GM21526 (cell line): ENCODE measurements around the gene VSTM4.

ENCODE experiments used
- ATAC-seq: cut with Tn5 transposase; IDR thresholded peaks from one replicate; pipeline ENCODE4 v1.9.1; 2021; ENCODE audit warnings: moderate library complexity; ENCODE audit not compliant: unreplicated experiment, low FRiP score

VSTM4 gene

DNA sequence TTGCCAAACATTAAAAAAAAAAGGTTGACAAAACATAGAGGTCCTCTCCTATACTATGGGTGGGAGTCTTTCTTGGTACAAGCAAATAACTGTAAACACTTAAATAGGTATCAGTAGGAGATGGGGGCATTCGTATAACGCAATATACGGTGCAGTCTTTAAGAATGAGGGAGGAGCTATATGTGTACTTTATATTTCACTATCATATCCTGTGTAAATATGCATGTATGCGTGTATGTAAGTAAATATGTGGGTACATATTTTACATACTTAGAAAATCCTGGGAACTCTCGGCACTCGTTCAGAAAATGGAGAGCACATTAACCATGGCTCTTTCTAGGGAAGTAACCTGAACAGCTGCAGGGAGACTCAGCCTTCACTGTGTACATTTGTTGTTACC lies 93.6 kb downstream of the VSTM4 start:
- no peak for ATAC-seq

DNA sequence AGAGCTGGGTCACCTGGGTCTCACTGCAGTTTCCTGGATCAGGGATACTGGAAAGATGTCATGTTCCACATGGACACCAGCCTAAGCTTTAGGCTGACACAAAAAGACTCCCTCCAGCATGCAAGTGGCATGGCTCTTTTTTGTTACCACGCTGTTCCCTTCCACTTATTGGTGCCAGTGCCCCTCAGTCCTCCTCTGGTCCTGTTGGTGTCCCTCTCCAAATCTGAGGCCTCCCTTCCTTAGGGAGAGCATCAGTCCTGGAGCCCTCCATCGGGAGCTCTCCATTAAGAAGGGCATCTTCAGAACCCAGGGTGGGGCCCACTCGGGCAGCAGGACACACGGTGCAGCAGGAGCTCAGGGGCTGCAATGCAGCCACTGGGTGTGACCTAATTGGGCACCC lies 99.6 kb downstream of the VSTM4 start:
- no peak for ATAC-seq

DNA sequence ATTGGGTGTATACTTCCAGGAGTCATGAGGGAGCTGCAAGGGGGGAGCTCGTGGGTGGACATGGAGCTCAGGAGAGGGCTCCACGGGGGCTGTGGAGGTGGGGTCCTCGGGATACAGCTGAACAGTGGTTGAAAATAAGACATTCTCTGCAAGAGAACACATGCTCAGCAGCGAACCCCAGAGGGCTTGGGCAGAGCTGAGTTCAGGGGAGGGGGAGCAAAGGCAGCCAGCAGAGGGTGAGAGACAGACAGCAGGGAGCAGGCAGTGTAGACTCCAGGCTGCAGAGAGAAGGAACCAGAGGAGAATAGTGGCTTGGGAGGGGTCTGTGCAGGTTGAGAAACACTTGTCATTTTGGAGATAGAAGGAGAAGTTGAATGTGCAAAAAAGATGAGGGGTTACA lies 102.7 kb downstream of the VSTM4 start:
- no peak for ATAC-seq

DNA sequence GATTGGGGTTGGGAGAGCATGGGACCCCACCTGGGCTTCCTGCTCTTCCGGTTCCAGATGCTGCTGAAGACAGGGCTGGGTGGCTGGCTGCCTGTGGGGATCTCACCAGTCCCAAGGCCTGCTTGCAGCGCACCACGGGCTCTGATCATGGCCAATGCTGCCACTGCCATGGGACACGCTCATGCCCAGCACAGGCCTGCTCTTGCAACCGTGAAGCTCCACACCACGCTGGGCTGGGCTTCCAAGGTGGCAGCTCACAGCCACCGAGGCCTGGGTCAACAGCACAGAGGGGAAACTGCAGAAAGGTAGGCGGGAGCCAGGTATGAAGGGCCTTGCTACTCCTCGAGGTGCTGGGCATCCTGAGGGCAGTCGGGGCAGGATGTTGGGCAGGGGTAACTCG lies 103.6 kb downstream of the VSTM4 start:
- no peak for ATAC-seq

DNA sequence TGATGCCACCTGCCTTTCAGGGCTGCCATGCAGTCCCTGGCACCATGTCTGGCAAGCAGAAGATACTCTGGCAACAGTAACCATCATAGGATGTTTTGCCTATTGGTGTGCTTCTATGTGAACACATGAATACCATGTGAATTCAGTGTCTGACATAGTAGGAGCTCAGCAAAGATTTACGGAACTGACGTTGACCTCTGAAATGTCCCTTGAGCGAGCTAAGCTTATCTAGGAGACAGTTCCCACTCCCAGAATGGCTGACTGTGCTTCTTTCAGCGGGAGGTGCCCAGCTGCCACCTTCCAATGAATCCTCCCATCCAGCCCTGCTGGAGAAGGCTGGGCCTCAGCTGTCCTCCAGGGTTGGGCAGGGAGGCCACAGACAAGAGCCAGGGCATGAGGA lies 104.5 kb downstream of the VSTM4 start:
- no peak for ATAC-seq

DNA sequence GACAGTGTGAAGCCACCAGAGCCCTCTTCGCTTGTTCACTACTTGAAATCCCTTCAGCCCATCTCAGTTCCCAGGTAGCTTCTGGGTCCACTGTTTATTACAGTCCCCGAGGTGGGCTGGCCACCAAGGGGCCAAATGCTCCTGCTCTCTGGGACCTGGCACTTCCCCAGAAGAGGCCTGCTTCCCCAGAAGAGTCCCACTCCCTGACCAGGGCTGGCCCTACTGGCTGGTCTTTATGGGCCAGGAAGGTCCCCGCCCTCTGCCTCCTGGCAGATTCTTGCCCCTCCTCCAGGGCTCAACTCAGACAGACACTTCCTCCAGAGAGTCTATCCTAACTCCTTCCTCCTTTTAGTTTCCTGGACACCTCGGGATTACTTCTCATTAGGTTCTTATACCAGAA lies 105.0 kb downstream of the VSTM4 start:
- no peak for ATAC-seq

DNA sequence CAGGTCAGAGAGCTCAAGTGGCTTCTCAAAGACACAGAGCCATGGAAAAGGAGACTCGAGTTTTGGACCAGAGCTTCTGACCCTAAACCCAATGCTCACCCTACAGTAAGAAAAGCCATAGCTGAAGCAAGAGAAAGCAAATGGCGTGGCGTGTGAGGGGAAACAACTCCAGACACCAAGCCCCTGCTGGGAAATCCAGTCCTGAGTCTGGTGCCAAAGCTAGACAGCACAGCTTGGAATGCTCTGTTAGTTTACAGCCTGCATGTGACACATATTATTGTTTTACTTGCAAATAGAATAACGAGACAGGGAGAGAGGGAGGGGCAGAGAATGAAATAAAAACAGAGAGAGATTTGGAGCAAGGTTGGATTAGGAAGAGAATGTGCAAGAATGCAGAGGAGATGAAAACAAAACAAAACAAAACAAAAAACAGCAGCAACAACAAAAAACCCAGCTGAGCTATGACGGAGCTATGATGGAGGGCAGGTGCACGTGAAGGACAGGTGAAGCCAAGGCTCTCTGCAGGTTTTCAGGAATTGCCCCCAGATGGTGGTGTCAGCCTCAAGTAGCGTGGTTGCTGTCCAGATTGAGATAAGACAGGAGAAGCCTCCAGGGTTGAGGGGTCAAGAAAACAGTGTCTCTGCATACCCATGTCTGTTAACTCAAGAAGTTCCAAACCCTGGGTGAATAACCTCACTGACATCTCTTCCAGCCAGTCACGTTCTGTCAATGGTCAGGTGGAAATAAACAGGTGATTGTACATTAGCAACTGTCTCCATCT lies 105.9 kb downstream of the VSTM4 start:
- ATAC-seq: no peak

DNA sequence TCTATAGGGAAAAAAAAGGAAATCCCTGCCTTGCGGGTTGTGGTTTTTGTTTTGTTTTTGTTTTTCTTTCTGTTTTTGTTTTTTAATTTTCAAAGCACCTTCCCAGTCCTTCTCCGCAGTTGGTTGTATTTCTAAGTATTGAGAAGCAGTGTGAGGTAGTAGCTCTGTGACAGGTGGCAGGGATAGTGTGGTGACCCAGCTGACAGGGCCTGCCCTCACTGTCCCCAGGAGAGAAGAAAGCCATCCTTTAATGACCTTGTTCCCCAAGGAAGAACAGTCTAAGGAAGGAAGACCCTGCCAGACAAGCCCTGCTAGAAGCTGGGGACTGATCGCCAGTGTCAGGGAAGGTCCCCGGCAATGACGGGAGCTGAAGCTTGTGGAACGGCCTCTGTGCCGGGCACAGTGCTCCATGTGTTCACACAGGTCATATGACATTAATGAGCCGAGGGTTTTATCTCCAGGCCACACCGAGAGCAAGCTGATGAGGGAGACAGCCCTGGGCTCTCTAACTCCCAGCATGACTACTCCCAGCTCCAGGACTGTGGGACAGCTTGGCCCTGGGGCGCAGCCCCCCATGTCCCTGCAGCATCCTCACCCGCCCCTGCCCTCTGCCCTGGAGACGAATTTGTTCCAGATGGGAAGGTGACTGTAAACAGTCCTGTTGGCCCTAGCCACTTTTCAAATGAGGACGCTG lies 106.7 kb downstream of the VSTM4 start:
- ATAC-seq: no peak

DNA sequence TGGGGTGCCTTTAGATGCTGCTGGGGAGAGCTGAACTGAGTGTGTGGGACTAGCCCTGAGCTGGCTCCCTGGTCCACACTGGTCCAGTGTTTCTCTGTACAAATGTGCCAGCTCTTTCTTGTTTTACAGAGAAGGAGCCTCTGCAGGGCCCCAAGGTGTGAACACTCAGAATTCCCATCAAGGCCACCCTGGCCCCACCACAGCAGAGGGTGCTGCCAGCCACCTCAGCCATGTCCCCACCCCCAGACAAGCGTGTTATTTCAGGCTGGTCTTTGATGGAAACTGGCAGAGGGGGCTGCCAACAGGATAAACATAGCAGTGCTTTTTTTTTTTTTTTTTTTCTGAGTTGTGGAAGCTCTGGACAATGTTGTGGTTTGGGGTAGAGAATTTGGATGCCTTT lies 107.2 kb downstream of the VSTM4 start:
- ATAC-seq: no peak

DNA sequence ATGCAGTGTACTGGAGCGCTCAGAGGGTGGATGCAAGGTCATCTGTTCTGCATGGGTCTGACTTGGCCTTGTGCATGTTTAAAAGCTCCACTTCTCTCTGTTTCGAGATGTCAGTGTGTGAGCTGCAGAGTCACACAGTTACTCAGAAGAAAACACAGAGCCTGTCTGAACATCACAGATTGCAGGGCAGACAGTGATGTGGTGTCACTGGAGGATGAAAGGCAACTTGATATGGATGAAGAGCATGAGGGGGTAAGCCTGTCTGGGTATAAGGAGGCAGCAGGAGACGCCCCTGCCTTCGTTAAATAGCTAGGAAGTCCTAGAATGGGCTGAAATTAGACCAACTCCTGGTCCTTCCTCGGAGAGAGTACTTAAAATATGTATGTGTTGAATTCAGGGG lies 108.2 kb downstream of the VSTM4 start:
- ATAC-seq: no peak

DNA sequence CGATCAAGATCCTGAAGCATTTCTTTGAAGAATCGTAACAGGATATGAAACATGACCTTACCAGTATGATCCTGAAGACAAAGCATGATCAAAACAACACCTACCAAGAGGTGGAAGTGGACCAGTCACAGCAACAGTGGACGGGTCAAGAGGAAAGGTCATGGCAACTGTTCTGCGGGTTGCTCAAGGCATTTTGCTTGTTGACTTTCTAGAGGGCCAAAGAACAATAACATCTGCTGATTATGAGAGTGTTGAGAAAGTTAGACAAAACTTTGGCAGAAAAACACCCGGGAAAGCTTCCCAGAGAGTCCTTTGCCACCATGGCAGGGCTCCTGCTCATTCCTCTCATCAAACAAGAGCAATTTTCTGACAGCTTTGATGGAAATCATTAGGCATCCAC lies 110.1 kb downstream of the VSTM4 start:
- no peak for ATAC-seq

DNA sequence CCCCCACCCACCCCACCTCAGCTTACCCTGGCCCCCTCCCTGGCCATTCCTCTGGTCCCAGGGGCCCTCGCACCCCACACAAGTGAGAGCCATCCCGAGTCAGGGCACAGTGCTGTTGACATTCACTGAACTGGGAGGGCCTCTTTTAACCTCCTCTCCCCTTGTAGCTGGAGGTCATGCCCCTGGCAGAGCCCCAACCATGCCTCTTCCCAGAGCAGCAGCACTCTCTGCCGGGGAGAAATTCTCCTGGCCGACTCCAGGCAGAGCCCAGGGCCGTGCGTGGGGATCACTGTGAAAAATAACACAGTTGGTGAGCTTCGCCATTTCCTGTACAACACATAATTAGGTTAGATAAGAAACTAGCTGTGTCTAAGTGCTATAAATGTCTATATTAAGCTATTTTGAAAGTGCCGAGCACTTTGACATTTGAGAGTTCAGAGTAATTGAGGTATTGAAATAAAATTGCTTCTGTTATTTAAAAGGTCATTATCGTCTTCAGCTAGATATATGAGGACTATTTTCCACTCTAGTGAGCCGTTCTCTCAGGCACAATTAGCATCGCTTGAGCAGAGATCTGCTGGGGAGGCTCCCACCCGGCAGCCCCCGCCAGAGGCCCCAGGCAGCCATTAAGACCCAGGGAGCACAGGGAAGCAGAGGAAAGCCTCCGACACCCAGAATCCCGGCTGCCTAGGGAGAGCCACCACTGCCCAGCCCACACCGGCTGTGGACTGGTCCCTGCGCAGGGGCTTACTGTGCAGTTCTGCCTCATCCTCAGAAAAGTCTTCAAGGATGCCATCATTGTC lies 113.3 kb downstream of the VSTM4 start:
- no peak for ATAC-seq

DNA sequence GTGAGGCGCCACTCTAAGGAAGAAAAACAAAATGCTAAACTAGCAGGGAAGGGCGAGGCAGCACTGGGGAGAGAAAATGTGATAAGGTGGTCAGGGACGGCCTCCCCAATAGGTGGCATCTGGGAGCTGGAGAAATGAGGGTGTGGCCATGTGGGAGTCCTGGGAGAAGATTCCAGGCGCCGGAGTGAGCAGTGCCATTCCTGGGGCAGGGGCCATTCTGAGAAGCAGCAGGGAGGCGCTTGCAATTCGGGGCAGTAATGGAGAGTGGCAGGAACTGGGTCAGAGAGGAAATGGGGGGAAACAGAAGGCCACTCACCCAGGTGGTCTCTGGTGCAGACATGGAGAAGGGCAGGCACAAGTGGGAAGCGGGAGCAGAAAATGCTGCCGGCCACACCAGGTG lies 113.9 kb downstream of the VSTM4 start:
- ATAC-seq: no peak

DNA sequence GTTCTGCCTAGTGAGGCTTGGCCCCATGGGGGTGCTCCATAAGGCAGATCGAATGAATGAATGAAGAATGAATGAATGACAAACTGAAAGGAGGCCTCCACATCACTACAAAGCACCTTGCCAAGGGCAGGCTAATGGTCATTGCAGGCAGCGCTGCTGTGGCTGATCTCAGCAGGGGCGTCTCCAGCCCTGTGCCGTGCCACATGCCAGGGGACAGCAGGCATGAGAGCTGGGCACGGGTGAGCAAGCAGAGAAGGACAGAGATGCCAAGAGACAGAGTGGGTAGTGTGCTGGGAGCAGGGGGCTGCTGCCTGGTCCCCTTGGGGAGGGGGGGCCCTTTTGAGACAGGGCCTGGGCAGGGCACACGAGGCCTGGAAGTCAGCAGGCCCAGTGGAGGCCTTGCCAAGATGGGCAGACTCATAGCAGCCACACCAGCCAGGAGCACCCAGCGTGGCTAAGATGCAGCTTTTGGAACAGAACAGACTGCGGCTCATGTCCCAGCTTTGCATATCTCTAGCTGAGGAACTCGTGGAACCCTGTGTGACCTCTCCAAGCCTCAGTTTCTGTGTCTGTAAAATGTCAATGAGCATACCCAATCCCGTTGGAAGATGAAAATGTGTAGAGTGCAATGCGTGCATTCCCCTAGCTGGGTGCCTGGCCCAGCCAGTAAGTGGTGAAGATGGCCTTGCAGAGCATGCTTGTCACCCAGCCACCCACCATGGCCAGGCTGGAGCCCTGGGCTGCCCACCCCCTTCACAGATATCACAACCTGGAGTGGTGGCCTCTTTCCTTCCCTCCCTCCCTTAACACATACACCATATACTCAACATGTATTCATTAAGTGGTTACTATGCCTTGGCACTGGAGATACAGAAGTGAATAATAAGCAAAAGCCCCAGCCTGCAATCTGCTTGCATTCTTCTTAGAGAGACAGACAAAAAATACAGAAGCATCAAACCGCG lies 114.6 kb downstream of the VSTM4 start:
- no peak for ATAC-seq

DNA sequence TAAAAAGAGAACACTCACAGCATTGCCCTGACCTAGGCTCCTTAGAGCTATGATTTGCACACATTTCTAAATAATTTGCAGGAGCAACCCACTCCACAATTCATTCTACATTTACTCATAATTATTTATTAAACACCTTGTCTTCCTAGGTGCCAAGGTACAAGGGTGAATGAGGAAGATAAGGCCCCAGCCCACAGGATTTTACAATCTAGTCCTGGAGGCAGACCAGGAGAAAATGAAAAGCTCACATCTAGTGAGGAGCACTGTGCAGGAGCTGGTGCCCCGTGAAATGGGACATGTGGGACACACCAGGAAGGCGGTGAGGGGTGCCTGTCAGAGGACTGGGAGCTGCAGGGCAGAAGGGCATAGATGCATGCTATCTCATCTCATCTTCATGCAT lies 116.0 kb downstream of the VSTM4 start:
- ATAC-seq: no peak

DNA sequence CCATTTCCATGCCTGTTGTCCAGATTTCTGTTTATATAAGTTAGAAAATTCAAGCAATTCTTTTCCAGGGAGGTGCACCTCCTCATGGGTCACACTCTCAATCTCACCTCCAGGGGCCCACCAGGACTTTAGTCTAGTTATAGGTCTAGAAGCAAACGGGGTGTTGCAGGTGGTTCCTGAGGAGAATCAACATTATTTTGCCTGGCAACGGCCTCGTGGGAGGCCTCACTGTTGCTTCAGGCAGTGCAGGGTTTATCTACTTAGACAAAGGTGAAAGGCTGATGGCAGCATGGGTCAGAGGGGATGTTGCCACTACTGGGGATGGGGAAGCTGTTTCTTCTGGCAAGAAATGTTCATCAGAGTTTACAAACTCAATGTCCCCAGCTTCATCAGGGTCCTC lies 119.0 kb downstream of the VSTM4 start:
- ATAC-seq: no peak

DNA sequence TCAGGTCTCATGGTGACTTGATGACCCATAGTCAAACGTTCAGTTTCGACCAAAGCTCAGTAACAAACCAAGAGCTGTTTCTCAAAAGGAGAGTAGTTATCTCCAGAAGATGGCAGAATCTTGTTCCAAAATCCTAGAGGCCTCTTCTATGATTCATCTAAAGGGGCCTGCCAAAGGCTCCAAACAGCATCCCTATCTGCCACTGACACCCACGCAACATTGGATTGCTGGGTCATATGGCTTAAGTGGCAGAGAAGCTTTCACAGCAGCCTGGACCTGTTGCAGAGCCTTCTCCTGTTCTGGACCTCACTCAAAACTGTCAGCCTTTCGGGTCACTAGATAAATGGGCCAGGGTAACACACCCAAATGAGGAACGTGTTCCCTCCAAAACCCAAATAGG lies 121.7 kb downstream of the VSTM4 start:
- ATAC-seq: no peak

DNA sequence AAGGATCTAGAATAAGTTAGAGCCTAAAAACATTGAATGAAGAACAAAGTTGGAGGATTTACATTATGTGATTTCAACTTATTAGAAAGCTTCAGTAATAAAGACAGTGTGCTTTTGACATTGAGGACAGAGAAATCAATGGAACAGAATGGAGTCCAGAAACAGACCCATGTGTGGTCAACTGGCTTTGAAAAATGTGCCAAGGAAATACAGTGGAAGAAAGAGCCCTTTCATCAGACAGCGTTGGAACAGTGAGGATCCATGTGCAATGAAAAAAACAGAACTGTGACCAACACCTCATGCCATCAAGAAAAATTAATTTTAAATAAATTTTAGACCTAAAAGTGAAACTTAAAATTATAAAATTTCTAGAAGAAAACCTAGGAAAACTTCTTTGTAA lies 125.1 kb downstream of the VSTM4 start:
- no peak for ATAC-seq

DNA sequence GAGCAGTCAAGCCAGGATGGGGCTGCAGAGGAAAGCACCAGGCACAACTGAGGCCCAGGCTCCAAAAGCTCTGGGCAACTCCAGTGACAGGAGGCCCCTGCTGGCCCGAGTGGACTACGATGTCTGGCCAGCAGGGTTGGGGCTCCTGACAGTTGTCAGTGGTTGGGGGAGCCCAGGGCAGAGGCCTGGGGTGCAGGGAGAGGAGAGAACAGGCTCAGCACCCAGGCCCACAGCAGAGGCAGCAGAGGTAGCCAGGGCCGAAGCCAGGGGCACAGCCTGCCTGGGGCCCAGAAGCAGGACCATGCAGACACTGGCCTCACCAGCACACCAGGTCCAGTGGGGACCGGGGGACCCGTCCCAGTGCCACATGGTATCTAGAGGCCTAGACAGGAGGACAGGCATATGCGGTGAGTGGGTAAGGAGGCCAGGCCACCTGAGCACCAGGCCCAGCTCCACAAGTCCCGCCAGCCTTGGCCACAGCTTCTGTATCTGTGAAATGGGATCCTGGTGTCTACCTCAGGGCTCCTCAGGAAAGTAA lies 129.6 kb downstream of the VSTM4 start:
- ATAC-seq: no peak
